GM18951 (cell line): Measurements from ENCODE around the gene CUL3.
"Not testable (repeated sequence)": the region's sequence is repeated elsewhere in the genome, so short reads cannot be mapped to it uniquely, and the experiment has no call there.

Experiments used
- POLR2A ChIP-seq: IDR thresholded peaks from 4 replicates; pipeline ENCODE4 v1.6.1; 2011; ENCODE audit warnings: mild to moderate bottlenecking; ENCODE audit not compliant: insufficient read length, insufficient read depth; ENCODE audit errors: extremely low read depth
- in situ Hi-C: fragments of 300-500 bp; cut with MboI; formaldehyde crosslinking; loops from one replicate; pipeline ENCODE4 v1.12.0; 2022; ENCODE audit warnings: low sequenced_read_pairs, mixed read lengths, inconsistent platforms; ENCODE audit not compliant: unreplicated experiment

The CUL3 gene

DNA sequence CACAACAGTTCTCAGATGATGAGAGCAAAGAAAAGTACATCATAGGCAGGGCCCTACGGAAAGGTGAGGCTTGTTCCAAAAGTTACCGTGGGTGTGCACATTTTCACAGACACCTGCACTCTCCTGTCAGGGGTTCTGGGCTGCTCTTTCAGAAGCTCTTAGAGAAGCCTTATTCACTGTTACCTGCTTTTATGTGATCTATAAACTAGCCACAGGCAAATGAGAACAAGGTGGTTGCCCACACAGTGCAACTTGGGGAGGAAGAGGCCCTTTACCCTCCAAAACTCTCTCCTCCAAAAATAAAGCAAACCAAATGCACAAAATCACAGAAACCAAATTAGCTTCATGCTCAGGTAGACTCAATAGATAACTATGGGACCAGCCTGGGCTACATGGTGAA, 11.1 kb upstream of the CUL3 start:
- in situ Hi-C loops: no loop called here
- TF ChIP-seq POLR2A: no peak

DNA sequence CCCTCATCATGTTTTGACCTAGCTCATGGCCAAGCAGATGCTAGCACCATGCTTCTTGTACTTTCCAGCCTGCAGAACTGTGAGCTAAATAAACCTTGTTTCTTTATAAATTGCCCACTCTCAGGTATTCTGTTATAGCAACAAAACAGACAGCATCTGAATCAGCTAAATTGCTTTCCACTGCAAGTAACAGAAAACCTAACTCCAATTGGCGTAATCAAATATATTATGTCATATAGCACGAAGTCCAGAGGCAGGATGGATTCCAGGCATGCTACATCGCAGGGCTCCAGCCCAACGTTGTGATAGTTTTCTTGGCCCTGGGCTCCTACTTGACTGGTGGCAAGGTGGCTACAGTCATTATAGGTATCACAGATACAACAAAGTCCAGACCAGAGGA, 10.4 kb upstream of the CUL3 start:
- TF ChIP-seq POLR2A: no peak
- in situ Hi-C loops: no loop called here

DNA sequence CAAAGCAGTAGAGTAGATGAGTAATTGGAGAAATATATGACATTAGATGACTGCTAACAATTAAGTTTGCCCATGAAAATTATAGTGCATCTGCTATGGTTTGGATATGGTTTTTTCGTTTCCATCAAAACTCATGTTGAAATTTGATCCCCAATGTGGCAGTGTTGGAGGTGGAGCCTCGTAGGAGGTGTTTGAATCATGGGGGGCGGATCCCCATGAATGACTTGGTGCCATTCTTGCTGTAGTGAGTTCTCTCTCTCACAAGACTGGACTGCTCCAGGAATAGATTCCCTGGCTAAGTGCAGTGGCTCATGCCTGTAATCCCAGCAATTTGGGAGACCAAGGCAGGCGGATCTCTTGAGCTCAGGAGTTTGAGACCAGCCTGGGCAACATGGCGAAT, 9.7 kb upstream of the CUL3 start:
- in situ Hi-C loops: no loop called here

DNA sequence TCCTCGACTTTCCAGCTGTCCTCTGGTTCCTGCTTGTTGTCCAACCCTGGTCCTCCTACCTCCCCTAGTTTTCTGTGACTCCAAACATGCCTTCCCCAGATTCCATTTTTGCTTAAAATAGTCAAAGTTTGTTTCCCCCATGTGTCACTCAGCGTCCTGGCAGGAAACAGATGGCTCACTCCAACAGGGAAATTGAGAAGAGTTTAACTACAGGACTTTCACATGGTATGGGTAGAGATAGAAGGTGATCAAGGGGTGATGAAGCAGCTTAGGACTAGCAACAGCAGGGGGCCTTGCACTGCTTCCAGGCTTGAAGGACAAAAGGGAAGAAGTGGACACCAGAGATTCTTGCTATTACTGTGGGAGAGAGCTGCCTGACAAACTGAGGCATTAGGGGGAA, 6.1 kb upstream of the CUL3 start:
- in situ Hi-C loops: no loop called here
- TF ChIP-seq POLR2A: no peak

More for the DNA sequence above, 9.7 kb upstream of the CUL3 start:
- TF ChIP-seq POLR2A: no peak

DNA sequence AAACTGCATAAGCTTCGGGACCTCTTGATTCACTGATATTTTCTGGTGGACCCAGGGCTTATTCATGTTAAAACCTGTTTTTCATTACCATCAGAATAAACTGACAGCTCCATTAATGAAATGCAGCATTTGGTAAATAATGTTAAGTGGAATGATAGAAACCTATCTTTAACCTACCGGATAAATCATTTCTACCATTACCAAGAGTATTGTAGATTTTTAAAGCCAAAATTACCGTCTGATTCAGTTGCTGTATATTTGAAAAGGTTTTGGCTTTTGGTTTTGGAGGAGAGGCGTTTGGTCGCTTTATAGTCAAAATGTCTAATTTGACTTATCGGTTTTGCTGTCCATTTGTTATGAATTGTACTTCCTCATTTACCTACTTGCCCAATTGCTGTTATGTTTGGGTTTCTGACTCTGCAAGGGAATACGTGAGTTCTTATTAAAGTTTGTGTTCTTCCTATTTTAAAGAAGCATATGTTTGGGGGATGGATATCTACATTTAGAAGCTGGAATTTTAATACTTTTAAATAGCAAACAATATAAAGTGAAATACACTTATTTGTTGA, 1.0 kb upstream of the CUL3 start:
- no peak for TF ChIP-seq POLR2A
- in situ Hi-C loops: no loop called here

DNA sequence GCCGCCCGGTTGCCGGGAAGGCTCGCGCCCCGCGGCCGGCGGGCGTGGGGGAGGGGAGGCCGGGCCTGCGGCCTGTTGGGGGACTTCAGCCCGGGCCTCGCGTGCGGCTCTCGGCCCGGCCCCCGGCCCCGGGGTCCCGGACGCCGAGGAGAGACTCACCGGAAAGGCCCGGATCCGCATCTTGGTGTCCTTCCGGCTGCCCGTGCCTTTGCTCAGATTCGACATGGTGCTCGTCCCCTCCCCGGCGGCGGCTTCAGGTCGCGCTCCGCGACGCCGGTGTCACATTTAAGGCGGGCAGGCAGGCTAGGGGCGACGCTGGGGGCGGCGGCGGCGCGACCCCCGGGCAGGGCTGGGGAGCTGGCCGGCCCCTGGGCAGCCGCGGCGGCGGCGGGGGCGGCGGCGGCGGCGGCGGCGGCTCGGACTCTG, 365 bp downstream of the CUL3 start:
- TF ChIP-seq POLR2A: no peak
- in situ Hi-C loops: no loop called here

DNA sequence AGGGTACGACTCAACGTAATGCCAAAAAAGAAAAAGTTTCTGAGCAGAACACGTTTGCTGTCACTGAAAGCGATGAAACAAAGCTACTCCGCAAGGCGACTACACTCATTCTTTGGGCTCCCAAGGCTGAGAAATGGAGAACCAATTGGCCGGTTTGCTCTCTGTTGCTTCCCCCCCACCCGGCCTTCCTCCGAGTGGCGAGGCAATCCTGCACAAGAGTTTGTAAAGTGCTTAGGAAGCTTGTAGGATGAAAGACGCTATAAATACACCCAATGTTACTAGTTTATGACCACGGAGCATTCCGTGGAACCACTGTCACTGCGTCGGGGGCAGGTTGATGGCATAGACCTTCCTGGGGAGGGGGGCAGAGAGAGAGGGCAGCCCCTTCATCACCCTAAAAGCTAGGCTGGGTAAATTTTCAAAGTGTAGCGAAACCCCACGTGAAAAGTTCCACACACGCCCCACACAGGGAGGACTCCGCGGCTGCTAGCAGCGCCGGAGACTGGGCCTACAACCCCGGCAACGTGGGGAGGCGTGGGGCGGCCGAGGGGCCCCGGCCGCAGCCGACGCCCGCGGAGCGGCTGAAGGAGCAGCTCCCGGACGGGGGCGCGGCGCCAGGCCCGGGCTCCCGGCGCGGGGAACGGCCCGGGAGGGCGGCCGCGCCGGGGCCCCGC, 915 bp downstream of the CUL3 start:
- TF ChIP-seq POLR2A: no peak
- in situ Hi-C loops: no loop called here

DNA sequence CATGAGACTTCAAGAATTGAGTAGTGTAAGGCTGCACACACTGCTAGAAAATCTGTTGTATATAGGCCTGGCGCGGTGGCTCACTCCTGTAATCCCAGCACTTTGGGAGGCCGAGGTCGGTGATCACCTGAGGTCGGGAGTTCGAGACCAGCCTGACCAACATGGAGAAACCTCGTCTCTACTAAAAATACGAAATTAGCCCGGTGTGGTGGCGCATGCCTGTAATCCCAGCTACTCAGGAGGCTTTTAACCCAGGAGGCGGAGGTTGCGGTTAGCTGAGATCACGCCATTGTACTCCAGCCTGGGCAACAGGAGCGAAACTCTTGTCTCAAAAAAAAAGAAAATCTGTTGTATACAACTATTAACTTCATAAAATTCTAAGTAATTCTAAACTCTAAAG, 2.1 kb downstream of the CUL3 start:
- in situ Hi-C loops: not testable (repeated sequence)

DNA sequence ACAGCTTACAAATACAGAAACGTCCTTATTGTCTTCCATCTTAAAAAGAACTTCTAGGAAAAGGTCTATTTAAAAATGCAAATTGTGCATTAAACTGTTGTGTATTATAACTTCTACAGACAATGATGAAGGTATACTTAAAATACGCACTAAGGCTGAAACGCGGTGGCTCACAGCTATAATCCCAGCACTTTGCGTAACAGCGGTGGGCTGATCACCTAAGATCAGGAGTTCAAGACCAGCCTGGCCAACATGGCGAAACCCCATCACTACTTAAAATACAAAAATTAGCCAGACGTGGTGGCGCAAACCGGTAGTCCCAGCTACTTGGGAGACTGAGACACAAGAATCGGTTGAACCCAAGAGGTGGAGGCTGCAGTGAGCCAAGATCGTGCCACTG, 4.9 kb downstream of the CUL3 start:
- in situ Hi-C loops: no loop called here
- TF ChIP-seq POLR2A: no peak

DNA sequence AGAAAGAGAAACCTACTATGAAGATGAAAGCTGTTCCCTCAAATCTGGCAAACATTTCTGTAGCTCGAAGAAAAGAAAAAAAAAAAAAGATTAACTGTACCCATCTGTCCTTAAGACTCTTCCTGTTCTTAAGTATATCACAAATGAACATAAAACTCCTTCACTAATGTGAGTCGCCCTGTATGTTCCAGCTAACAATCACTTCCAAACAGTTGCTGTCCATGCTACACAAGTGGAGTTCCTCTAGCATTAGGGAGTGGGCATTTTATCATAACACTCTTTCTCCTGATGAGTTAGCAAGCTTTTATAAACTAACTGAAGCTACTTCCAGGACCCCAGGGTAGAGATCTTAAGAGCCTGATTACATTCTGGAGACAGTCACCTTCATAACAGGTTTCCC, 5.8 kb downstream of the CUL3 start:
- TF ChIP-seq POLR2A: no peak
- in situ Hi-C loops: no loop called here

DNA sequence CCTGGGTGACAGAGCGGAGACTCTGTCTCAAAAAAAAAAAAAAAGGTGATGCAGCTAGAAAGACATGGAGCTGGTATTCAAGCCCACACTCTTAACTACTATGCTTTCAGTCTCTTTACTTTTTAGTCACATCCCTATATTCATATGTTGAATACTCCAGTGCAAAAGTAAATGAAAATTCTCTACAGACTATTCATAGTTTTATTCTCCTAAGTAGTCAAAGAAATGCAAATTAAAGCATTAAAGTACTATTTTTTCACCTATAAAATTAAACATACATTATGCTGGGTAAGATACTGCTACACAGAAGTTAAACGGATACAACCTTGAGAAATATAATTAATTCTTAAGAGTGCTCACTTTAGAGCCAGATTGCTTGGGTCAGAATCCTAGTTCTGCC, 7.6 kb downstream of the CUL3 start:
- in situ Hi-C loops: no loop called here
- TF ChIP-seq POLR2A: no peak

DNA sequence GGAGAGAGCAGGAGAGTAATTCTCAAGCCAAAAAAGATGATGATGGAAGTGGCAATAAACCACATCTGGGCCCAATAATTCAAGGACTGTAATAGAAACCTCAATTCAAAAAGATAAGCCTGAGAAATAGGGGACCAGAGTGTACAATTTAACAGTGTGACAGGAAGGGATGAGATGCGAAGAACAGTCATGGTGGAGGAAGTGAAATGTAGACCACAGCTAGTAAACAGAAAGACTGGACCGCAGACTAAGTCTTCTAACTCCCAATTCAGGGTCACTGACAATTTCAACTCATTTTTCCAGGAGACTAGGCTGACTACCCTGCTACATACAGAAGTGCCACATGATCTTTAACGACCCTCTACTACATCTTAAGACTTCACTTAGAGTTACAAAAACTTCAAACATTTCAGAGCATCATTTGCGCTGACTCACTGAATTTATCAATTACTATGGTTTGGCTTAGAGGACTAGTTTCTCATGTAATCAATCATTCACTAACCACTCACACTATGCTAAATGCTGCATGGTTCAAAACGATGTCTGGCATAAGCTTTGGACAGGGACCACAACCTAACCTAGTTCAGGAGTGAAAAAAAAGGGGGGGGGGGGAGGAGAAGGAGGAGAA, 9.0 kb downstream of the CUL3 start:
- TF ChIP-seq POLR2A: no peak
- in situ Hi-C loops: no loop called here

DNA sequence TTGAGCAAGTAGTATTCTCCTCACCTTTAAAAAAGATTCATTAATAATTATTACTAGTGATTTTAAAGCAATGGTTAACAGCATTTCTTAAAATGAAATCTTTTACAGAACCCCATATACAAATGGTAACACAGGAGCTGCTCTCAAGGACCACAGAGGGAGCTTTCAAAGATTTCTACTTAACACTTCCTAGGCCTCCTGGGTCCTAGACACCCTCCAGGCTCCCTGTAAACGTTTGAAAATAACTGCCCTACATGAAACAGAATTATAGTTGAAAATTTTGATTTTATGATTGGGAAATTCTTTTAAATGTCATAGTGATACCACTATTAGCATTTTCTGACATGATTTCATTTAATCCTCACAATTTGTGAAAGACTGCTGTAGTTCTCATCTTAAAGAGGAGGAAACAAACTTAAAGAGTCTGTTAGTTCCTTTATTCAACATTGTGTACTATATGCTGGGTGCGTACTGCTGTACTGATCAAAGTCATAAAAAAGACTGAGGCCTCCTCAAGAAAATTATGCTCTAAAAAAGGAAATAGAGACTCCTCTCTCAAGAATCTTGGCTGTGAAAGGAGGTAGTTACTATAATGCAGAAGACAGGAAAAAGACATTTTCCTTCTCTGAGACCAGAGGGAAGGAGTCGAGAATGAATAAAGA, 10.6 kb downstream of the CUL3 start:
- in situ Hi-C loops: no loop called here
- no peak for TF ChIP-seq POLR2A

DNA sequence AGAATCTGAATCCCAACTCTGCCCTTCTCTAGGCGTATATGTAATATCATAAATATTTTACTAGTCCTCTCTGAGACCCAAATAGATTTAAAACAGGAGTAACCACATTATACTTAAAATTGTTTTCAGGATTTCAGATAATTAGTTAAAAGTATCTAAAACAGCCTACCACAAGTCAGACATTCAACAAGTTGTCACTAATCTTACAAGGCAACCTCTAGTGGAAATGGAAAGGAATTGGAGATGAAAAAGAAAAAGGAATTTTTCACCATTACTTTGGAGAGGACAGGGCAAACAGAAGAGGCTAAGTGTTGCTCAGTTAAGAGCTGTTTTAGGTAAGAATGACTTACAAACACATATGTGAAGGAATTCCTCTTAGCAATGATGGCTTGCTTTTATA, 11.4 kb downstream of the CUL3 start:
- no peak for TF ChIP-seq POLR2A

DNA sequence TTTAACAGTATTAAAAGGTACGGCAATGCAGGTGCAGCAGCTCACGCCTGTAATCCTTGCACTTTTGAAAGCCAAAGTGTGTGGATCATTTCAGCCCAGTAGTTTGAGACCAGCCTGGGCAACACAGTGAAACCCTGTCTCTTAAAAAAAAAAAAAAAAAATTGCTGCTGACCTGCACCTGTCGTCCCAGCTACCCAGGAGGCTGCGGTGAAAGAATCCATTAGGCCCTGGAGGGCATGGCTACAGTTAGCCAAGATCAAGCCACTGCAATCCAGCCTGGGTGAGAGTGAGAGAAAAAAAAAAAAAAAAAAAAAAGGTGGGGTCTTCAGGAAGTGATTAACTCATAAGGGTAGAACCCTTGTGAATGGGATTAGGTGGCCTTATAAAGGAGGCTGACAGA, 12.8 kb downstream of the CUL3 start:
- in situ Hi-C loops: no loop called here
- no peak for TF ChIP-seq POLR2A

More for the DNA sequence above, 11.4 kb downstream of the CUL3 start:
- in situ Hi-C loops: no loop called here
